ENCODE data around the gene PSKH1. TPM values are rescaled to one million over a fixed set of nuclear protein-coding genes. Genes with fewer than 3 reads are reported as not detected.
"Not testable (repeated sequence)": the region's sequence is repeated elsewhere in the genome, so short reads cannot be mapped to it uniquely, and the experiment has no call there.

PSKH1 gene
- polyA plus RNA-seq, 6 donors from 2014 or later = 14.2 to 24.4 (median 17.4) TPM

DNA sequence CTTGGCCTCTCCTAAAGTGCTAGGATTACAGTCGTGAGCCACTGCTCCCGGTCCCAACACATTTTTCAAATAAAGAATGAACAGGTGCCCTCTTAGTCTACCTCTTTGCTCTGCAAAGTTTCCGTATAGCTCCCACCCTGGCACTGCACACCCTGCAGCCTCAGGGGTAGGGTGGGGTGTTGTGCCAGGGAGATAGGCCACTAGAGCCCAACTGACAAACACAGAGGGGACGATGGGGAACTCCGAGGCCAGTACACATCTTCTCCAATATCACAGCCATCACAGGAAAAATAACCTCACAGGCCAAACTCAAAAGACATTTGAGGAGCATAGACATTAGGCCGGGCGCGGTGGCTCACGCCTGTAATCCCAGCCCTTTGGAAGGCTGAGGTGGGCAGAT lies 78.1 kb downstream of the PSKH1 start:
- H3K27ac Mint-ChIP-seq = peak overlapping the region in 1 of 6 donors; percentile 88

DNA sequence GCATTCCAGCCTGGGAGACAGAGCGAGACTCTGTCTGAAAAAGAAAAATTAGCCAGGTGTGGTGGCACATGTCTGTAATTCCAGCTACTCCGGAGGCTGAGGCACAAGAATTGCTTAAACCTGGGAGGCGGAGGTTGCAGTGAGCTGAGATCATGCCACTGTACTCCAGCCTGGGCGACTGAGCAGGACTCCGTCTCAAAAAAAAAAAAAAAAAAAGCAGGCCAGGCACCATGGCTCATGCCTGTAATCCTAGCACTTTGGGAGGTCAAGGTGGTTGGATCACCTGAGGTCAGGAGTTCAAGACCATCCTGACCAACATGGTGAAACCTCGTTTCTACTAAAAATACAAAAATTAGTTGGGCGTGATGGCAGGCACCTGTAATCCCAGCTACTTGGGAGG lies 79.2 kb downstream of the PSKH1 start:
- not testable (repeated sequence) for H3K9me3 Mint-ChIP-seq; ATAC-seq (ENCODE audit: low read depth in 2 of 2); H3K4me3 Mint-ChIP-seq; H3K36me3 Mint-ChIP-seq; H3K27me3 Mint-ChIP-seq; DNase-seq
- peak overlapping the region in 1 of 6 donors; percentile 32 for H3K27ac Mint-ChIP-seq
- peaks cover 13 to 19% (median 16%) of the 10 kb centered on the region in 3 donors for H3K4me1 Mint-ChIP-seq

More for the DNA sequence above, 78.1 kb downstream of the PSKH1 start:
- Mint-ChIP-seq H3K4me3 (peak overlapping the region in 4 of 8 donors; percentile 5 to 79 (median 44)), H3K9me3 (no peaks in the 10 kb centered on the region), H3K27me3 (peaks cover 0 to 1% (median 0%) of the 10 kb centered on the region in 3 donors), H3K4me1 (peaks cover 19 to 23% (median 20%) of the 10 kb centered on the region in 3 donors), H3K36me3 (no peaks in the 10 kb centered on the region)
- ATAC-seq (ENCODE audit: low read depth in 2 of 2) (no peak), DNase-seq (no peak)

DNA sequence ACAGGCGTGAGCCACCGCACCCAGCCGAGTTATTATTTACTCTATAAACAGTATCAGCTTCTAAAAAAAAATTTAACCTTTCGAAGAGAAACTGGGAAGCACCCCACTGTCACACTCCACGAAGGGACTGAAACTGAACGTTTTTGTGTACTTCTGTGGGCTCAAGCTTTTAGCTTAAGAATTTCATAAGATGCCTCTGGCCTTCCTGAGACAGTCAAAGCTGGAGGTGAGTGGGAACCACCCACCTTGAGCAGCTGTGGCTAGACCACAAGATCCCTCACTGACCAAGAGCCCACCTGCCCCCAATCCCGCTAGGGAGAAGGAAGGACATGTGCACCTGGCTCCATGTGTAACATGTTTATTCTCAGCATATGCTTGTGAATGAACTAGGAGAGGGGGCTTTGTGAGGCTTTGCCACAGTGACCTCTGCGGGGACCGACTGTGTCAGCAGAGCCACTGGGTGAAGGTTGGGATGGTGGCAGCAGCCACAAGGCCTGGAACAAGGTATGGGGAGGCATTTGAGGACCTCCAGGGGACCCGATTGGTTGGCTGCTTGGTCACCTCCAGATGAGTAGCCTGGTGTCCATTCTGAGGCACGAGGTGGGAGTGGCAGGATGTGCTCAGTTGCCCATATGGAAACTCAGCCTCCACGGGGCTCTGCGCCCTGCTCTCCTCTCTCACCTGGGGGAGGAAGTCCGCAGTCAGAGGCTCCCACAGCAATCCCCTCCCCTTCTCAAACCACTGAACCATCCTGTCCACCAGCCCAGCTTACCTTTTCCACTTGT lies 82.5 kb downstream of the PSKH1 start:
- DNase-seq (no peak), ATAC-seq (ENCODE audit: low read depth in 2 of 2) (no peak)
- no peaks in the 10 kb centered on the region for H3K9me3 Mint-ChIP-seq
- no peak overlapping the region for H3K4me3 Mint-ChIP-seq
- no peaks in the 10 kb centered on the region for H3K36me3 Mint-ChIP-seq
- peaks cover 0 to 6% (median 0%) of the 10 kb centered on the region in 3 donors for H3K27me3 Mint-ChIP-seq
- no peaks in the 10 kb centered on the region for H3K4me1 Mint-ChIP-seq
- H3K27ac Mint-ChIP-seq = peak overlapping the region in 1 of 6 donors; percentile 16

DNA sequence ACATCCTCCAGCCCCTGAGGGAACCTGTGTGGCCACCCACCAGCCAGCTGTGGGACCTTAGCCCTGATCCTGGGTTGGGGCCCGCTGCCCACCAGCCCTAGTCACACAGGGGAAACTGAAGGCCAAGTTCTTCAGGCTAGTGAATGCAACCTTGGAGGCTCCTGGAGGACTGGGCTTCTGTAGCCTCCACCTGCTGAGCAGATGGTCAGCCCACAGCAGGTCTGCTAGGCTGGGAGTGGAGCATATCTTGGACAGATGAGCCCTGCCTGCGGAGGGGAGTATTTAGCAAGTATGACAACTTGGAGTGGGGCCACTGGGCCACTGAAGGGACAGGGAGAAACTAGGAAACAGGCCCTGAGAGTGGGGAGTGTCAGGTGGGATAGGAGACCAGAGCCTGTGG lies 83.2 kb downstream of the PSKH1 start:
- no peak for ATAC-seq (ENCODE audit: low read depth in 2 of 2)
- H3K36me3 Mint-ChIP-seq = no peaks in the 10 kb centered on the region
- no peaks in the 10 kb centered on the region for H3K9me3 Mint-ChIP-seq
- H3K27ac Mint-ChIP-seq = peak overlapping the region in 2 of 6 donors; percentile 16 to 47
- no peak for DNase-seq
- H3K4me3 Mint-ChIP-seq = peak overlapping the region in 1 of 8 donors; percentile 44
- H3K27me3 Mint-ChIP-seq = peaks cover 0 to 6% (median 0%) of the 10 kb centered on the region in 3 donors
- no peaks in the 10 kb centered on the region for H3K4me1 Mint-ChIP-seq

DNA sequence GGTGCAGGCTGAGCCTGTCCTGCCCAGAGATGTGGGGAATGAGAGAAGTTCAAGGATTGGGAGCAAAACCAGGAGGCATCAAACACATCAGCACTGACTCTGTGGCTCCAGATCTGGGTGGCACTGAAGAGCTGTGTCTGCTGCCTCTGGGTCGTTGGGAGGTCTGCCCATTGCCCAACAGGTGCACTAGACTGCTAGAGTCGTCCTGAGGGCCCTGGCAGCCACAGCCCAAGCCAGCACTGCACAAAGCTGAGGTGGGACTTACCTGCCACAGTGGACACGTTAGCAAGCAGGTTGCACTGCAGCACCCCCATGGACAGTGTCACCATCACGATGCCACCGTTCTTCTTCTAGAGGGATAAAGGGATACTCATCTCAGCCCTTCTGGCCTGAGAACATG lies 84.0 kb downstream of the PSKH1 start:
- Mint-ChIP-seq H3K27ac (no peak overlapping the region), H3K9me3 (no peaks in the 10 kb centered on the region), H3K4me3 (no peak overlapping the region), H3K4me1 (no peaks in the 10 kb centered on the region), H3K36me3 (no peaks in the 10 kb centered on the region), H3K27me3 (peaks cover 0 to 6% (median 0%) of the 10 kb centered on the region in 3 donors)
- DNase-seq = no peak
- ATAC-seq (ENCODE audit: low read depth in 2 of 2) = no peak

DNA sequence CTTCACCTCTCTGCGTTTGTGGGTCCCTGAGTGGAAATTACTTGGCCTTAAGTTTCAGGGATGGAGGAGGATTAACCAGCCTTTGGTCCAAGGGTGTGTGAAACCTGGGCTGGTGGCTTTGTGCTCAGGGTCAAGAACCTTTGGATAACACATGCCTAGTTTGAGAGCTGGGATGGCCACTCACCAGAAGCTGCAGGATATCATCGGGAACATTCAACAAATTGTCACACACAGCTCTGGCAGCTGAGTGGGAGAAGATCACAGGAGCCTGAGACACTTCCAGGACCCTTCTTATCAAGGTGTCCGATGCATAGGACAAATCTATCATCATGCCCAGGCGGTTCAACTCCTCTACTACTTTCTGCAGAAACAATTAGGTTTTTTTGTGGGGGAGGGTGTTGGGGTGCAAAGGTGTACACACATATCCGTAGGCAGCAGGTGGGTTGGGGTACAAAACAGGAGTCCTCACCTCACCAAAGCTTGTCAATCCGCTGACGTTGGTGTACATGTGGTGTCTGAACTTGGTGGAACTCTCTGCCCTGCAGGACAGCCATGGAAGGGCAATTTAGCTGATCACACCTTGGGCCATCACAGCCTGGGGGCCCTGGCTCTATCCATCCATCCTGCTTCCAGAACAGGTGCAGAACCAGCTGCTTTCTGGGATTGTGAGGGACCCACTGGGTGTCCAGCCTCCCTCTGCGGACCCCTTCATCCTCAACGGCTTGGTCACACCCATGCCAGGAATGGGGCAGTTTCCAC lies 84.6 kb downstream of the PSKH1 start:
- peaks cover 0 to 5% (median 1%) of the 10 kb centered on the region in 3 donors for H3K4me1 Mint-ChIP-seq
- no peak for ATAC-seq (ENCODE audit: low read depth in 2 of 2)
- peak overlapping the region in 2 of 6 donors; percentile 37 to 62 for H3K27ac Mint-ChIP-seq
- no peaks in the 10 kb centered on the region for H3K9me3 Mint-ChIP-seq
- peak overlapping the region in 1 of 8 donors; percentile 41 for H3K4me3 Mint-ChIP-seq
- H3K27me3 Mint-ChIP-seq = peaks cover 0 to 6% (median 0%) of the 10 kb centered on the region in 3 donors
- no peaks in the 10 kb centered on the region for H3K36me3 Mint-ChIP-seq
- no peak for DNase-seq

Other genes with a start within 250 kb of the PSKH1 start
- 10 to 100 TPM in 4 of 6 donors, 1 to 10 TPM in 2; 9.4 to 23.2 (median 14.1) TPM for gene CARMIL2, start 248.1 kb upstream of the PSKH1 start, polyA plus RNA-seq (ENCODE audit: low read depth in 6 of 6)
- gene ACD, start 233.0 kb upstream of the PSKH1 start, polyA plus RNA-seq (ENCODE audit: low read depth in 6 of 6) = 10 to 100 TPM; 31.3 to 52.8 (median 35.5) TPM
- 10 to 100 TPM; 12.0 to 23.7 (median 16.1) TPM for gene PARD6A, start 232.3 kb upstream of the PSKH1 start, polyA plus RNA-seq (ENCODE audit: low read depth in 6 of 6)
- gene ENKD1, start 226.5 kb upstream of the PSKH1 start, polyA plus RNA-seq (ENCODE audit: low read depth in 6 of 6) = 1 to 10 TPM in 5 of 6 donors, not detected in 1; 1.2 to 2.6 (median 2.2) TPM
- 10 to 100 TPM; 10.3 to 12.5 (median 11.1) TPM for gene C16orf86, start 226.4 kb upstream of the PSKH1 start, polyA plus RNA-seq (ENCODE audit: low read depth in 6 of 6)
- gene GFOD2, start 173.9 kb upstream of the PSKH1 start, polyA plus RNA-seq (ENCODE audit: low read depth in 6 of 6) = 10 to 100 TPM in 1 of 6 donors, 1 to 10 TPM in 5; 6.5 to 12.9 (median 8.4) TPM
- 10 to 100 TPM in 5 of 6 donors, 1 to 10 TPM in 1; 5.2 to 23.0 (median 11.7) TPM for gene RANBP10, start 86.7 kb upstream of the PSKH1 start, polyA plus RNA-seq (ENCODE audit: low read depth in 6 of 6)
- gene TSNAXIP1, start 86.4 kb upstream of the PSKH1 start, polyA plus RNA-seq (ENCODE audit: low read depth in 6 of 6) = not detected
- 100 to 1,000 TPM in 5 of 6 donors, 10 to 100 TPM in 1; 83.6 to 113 (median 105) TPM for gene THAP11, start 50.9 kb upstream of the PSKH1 start, polyA plus RNA-seq (ENCODE audit: low read depth in 6 of 6)
- gene NUTF2, start 46.3 kb upstream of the PSKH1 start, polyA plus RNA-seq (ENCODE audit: low read depth in 6 of 6) = 100 to 1,000 TPM; 126 to 148 (median 131) TPM
- 10 to 100 TPM in 3 of 6 donors, 1 to 10 TPM in 3; 7.6 to 15.1 (median 9.2) TPM for gene CENPT, start 45.6 kb upstream of the PSKH1 start, polyA plus RNA-seq (ENCODE audit: low read depth in 6 of 6)
- 10 to 100 TPM in 5 of 6 donors, 1 to 10 TPM in 1; 6.7 to 28.6 (median 20.2) TPM for gene EDC4, start 20.2 kb upstream of the PSKH1 start, polyA plus RNA-seq (ENCODE audit: low read depth in 6 of 6)
- gene NRN1L, start 8.4 kb upstream of the PSKH1 start, polyA plus RNA-seq (ENCODE audit: low read depth in 6 of 6) = under 1 TPM in 2 of 6 donors, not detected in 4; 0.64 to 0.90 TPM
- 1 to 10 TPM in 4 of 6 donors, under 1 TPM in 2; 0.65 to 3.2 (median 1.3) TPM for gene CTRL, start 38.6 kb downstream of the PSKH1 start, polyA plus RNA-seq (ENCODE audit: low read depth in 6 of 6)
- 100 to 1,000 TPM; 398 to 770 (median 477) TPM for gene PSMB10, start 43.6 kb downstream of the PSKH1 start, polyA plus RNA-seq (ENCODE audit: low read depth in 6 of 6)
- 1 to 10 TPM in 2 of 6 donors, under 1 TPM in 2, not detected in 2; 0.30 to 4.2 (median 0.93) TPM for gene LCAT, start 50.9 kb downstream of the PSKH1 start, polyA plus RNA-seq (ENCODE audit: low read depth in 6 of 6)
- 1 to 10 TPM; 2.8 to 5.4 (median 3.7) TPM for gene SLC12A4, start 75.4 kb downstream of the PSKH1 start, polyA plus RNA-seq (ENCODE audit: low read depth in 6 of 6)
- under 1 TPM in 4 of 6 donors, not detected in 2; 0.44 to 0.83 (median 0.55) TPM for gene DPEP3, start 87.2 kb downstream of the PSKH1 start, polyA plus RNA-seq (ENCODE audit: low read depth in 6 of 6)
- gene DPEP2, start 106.2 kb downstream of the PSKH1 start, polyA plus RNA-seq (ENCODE audit: low read depth in 6 of 6) = 100 to 1,000 TPM in 1 of 6 donors, 10 to 100 TPM in 5; 57.3 to 125 (median 75.1) TPM
- under 1 TPM in 1 of 6 donors, not detected in 5; 0.45 TPM for gene DPEP2NB, start 122.7 kb downstream of the PSKH1 start, polyA plus RNA-seq (ENCODE audit: low read depth in 6 of 6)
- gene DDX28, start 130.0 kb downstream of the PSKH1 start, polyA plus RNA-seq (ENCODE audit: low read depth in 6 of 6) = 10 to 100 TPM; 39.8 to 71.5 (median 48.8) TPM
- gene DUS2, start 130.0 kb downstream of the PSKH1 start, polyA plus RNA-seq (ENCODE audit: low read depth in 6 of 6) = 10 to 100 TPM; 36.8 to 51.8 (median 49.9) TPM
- 100 to 1,000 TPM in 2 of 6 donors, 10 to 100 TPM in 4; 74.8 to 147 (median 96.7) TPM for gene NFATC3, start 192.1 kb downstream of the PSKH1 start, polyA plus RNA-seq (ENCODE audit: low read depth in 6 of 6)

All from naive B cell (primary cell).